ENCODE measurements around the gene TARBP1. TPM values are rescaled to one million over a fixed set of nuclear protein-coding genes. Genes with fewer than 3 reads are reported as not detected.

TARBP1 gene
- total RNA-seq, 4 donors from 2014 or later: 27.1 to 58.1 (median 31.3) TPM

DNA sequence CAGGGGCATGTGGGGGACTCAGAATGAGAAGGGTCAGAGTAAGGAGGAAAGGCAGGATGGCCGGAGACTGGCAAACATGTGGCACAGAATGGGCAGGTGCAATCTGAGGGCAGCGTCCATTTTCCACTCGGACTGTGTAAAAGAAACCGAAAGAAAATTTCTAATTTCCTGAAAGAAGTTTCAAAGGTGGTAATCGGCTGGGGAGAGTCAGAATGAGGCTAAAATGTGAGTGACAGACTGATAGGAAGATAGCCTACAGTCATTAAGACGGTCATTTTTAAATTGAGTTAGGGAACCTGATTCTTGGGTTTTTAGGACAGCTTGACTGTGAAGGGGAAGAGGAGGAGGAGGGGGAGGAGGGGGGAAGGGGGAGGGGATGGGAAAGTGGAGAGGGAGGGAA is 82.1 kb downstream of the TARBP1 start:
- Histone ChIP-seq H3K9me3 (no peaks in the 10 kb centered on the region), H3K27me3 (no peaks in the 10 kb centered on the region), H3K4me3 (replicated peaks in 1 of 3) (no peak overlapping the region), H3K36me3 (peaks cover 0 to 9% of the 10 kb centered on the region in 2 donors), H3K27ac (no peak overlapping the region), H3K4me1 (no peaks in the 10 kb centered on the region)
- no peak for TF ChIP-seq POLR2A (IDR thresholded peaks at IDR 0.05)
- TF ChIP-seq, protein P1, sequence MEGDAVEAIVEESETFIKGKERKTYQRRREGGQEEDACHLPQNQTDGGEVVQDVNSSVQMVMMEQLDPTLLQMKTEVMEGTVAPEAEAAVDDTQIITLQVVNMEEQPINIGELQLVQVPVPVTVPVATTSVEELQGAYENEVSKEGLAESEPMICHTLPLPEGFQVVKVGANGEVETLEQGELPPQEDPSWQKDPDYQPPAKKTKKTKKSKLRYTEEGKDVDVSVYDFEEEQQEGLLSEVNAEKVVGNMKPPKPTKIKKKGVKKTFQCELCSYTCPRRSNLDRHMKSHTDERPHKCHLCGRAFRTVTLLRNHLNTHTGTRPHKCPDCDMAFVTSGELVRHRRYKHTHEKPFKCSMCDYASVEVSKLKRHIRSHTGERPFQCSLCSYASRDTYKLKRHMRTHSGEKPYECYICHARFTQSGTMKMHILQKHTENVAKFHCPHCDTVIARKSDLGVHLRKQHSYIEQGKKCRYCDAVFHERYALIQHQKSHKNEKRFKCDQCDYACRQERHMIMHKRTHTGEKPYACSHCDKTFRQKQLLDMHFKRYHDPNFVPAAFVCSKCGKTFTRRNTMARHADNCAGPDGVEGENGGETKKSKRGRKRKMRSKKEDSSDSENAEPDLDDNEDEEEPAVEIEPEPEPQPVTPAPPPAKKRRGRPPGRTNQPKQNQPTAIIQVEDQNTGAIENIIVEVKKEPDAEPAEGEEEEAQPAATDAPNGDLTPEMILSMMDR (IDR thresholded peaks at IDR 0.05): no peak
- 86 to 89% methylated on average over 6 of the region's 6 CpGs for WGBS, 2 donors
- DNase-seq: no peak
- intact Hi-C loops (cut with DNase I): no loop called here

DNA sequence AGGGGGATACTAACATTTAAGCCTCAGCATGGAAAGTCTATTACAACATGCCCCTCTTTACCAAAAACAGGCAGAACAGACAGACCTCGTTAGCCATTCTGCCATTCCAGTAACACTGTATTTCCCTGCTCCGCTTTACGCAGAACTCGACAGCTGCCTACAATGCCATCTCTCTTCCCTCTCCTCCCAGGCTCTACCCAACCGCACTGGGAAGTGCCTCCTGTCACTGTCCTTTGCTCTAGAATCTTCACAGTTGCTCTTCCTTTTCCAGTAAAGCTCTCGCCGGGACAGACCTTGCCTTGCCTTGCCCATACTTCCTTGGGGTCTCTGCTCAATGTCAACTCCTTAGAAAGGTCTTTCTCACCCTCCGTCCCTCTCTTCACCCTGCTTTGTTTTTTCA is 82.9 kb downstream of the TARBP1 start:
- Histone ChIP-seq H3K27ac (no peak overlapping the region), H3K9me3 (no peaks in the 10 kb centered on the region), H3K27me3 (no peaks in the 10 kb centered on the region), H3K4me3 (replicated peaks in 1 of 3) (no peak overlapping the region), H3K4me1 (no peaks in the 10 kb centered on the region), H3K36me3 (peaks cover 0 to 17% of the 10 kb centered on the region in 2 donors)
- TF ChIP-seq, protein P1 (IDR thresholded peaks at IDR 0.05): no peak
- no peak for TF ChIP-seq POLR2A (IDR thresholded peaks at IDR 0.05)
- 93 to 94% methylated on average over 8 of the region's 8 CpGs for WGBS, 2 donors
- DNase-seq: no peak
- intact Hi-C loops (cut with DNase I): no loop called here

DNA sequence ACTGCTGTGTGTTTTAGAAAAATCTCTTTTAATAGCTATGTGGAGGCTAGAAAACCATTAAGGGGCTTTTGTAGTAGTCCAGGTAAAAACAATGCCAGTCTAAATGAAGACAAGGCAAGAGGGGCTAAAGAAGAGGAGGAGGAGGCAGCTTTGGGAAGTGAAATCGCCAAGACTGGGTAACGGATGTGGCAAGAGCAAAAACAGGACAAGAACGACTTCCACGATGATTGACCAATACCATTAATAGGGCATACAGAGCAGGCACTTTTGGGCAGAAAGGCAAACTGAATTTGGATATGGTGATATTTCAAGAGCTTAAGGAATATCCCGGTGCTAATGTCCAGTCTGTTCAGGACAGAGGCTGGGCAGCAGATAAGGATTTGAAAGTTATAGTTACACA is 83.7 kb downstream of the TARBP1 start:
- TF ChIP-seq POLR2A (IDR thresholded peaks at IDR 0.05): no peak
- TF ChIP-seq, protein P1 (IDR thresholded peaks at IDR 0.05): no peak
- WGBS, 2 donors: 92 to 96% methylated on average over 5 of the region's 5 CpGs

DNA sequence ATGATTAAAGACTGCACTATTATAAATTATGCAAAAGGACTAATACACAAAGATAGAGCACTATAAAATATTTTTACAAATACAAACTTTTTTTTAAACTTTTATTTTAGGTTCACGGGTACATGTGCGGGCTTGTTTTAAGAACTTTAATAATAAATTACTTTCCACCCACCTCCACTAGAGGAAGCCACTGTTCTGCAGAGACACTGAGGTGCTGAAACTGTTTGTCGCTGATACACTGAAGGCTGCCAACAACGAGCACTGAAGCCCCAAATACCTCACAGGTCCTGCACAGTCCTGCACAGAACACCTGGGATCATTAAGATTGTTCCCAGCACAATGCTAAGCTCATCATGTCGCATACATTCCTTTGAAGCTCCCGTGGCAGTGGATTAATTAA is 85.8 kb downstream of the TARBP1 start:
- no peak overlapping the region for H3K4me3 ChIP-seq (replicated peaks in 1 of 3)
- no peak overlapping the region for H3K27ac ChIP-seq
- no peaks in the 10 kb centered on the region for H3K27me3 ChIP-seq
- H3K9me3 ChIP-seq: no peaks in the 10 kb centered on the region
- no peak for DNase-seq
- intact Hi-C loops (cut with DNase I): no loop called here
- no peak for TF ChIP-seq POLR2A (IDR thresholded peaks at IDR 0.05)
- TF ChIP-seq, protein P1 (IDR thresholded peaks at IDR 0.05): no peak
- 92 to 93% methylated on average over 6 of the region's 6 CpGs for WGBS, 2 donors
- peaks cover 0 to 20% of the 10 kb centered on the region in 2 donors for H3K36me3 ChIP-seq
- no peaks in the 10 kb centered on the region for H3K4me1 ChIP-seq

More for the DNA sequence above, 83.7 kb downstream of the TARBP1 start:
- no peaks in the 10 kb centered on the region for H3K27me3 ChIP-seq
- H3K9me3 ChIP-seq: no peaks in the 10 kb centered on the region
- no peak overlapping the region for H3K27ac ChIP-seq
- intact Hi-C loops (cut with DNase I): no loop called here
- H3K4me1 ChIP-seq: no peaks in the 10 kb centered on the region
- H3K36me3 ChIP-seq: peaks cover 0 to 20% of the 10 kb centered on the region in 2 donors
- DNase-seq: no peak
- H3K4me3 ChIP-seq (replicated peaks in 1 of 3): no peak overlapping the region

DNA sequence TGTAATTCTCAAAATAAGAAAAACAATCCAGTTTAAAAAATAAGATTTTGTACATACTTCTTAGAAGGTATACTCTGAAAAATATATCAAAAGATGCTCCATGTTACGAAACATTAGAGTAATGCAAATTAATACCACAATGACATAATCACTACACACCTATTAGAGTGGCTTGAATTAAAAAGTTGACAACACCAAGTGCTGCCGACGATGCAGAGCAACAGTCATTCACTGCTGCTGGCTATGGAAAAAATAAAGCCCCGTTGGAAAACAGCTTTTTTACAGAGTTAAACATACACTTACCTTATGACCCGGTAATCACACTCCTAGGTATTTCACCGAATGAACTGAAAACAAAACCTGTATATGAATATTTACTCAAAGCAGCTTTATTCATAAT is 90.9 kb downstream of the TARBP1 start:
- Histone ChIP-seq H3K27ac (no peak overlapping the region), H3K9me3 (no peaks in the 10 kb centered on the region), H3K4me1 (no peaks in the 10 kb centered on the region), H3K4me3 (replicated peaks in 1 of 3) (no peak overlapping the region), H3K36me3 (peaks cover 0 to 20% of the 10 kb centered on the region in 2 donors), H3K27me3 (no peaks in the 10 kb centered on the region)
- no peak for TF ChIP-seq POLR2A (IDR thresholded peaks at IDR 0.05)
- TF ChIP-seq, protein P1 (IDR thresholded peaks at IDR 0.05): no peak
- intact Hi-C loops (cut with DNase I): no loop called here
- WGBS, 2 donors: 94 to 95% methylated on average over 6 of the region's 6 CpGs
- no peak for DNase-seq

Data from thyroid gland (tissue), 4 donors.